Measurements from ENCODE around the gene NRG3. TPM values are rescaled to one million over a fixed set of nuclear protein-coding genes. Genes with fewer than 3 reads are reported as not detected.

The NRG3 gene
- total RNA-seq, 1 donor from 2014 or later = 0.74 TPM

- TF ChIP-seq CTCF (IDR thresholded peaks at IDR 0.05; ENCODE audit: unreplicated experiment) = no peak
- Mint-ChIP-seq H3K4me1 (peaks cover 5% of the 10 kb centered on the region), H3K27ac (no peak overlapping the region), H3K27me3 (ENCODE audit: low read depth) (no peaks in the 10 kb centered on the region), H3K36me3 (no peaks in the 10 kb centered on the region), H3K4me3 (no peak overlapping the region), H3K9me3 (peaks cover 4% of the 10 kb centered on the region)
- DNase-seq (ENCODE audit: low spot score in 2 of 2, unreplicated experiment in 2 of 2) = no peak
Observed at GRCh38 chr10:82535457-82535856, 660.5 kb downstream of the NRG3 start.

GRCh38 chr10:82536668-82537067 lies 661.7 kb downstream of the NRG3 start:
- no peaks in the 10 kb centered on the region for H3K27me3 Mint-ChIP-seq (ENCODE audit: low read depth)
- peaks cover 5% of the 10 kb centered on the region for H3K4me1 Mint-ChIP-seq
- no peaks in the 10 kb centered on the region for H3K36me3 Mint-ChIP-seq

GRCh38 chr10:82538272-82538671 lies 663.3 kb downstream of the NRG3 start:
- TF ChIP-seq CTCF (IDR thresholded peaks at IDR 0.05; ENCODE audit: unreplicated experiment) = no peak
- DNase-seq (ENCODE audit: low spot score in 2 of 2, unreplicated experiment in 2 of 2) = no peak
- Mint-ChIP-seq H3K27ac (no peak overlapping the region), H3K4me3 (no peak overlapping the region), H3K27me3 (ENCODE audit: low read depth) (no peaks in the 10 kb centered on the region), H3K9me3 (peaks cover 4% of the 10 kb centered on the region), H3K4me1 (peaks cover 5% of the 10 kb centered on the region), H3K36me3 (no peaks in the 10 kb centered on the region)

More at GRCh38 chr10:82536668-82537067, 661.7 kb downstream of the NRG3 start:
- no peak for DNase-seq (ENCODE audit: low spot score in 2 of 2, unreplicated experiment in 2 of 2)
- Mint-ChIP-seq H3K9me3 (peaks cover 4% of the 10 kb centered on the region), H3K4me3 (no peak overlapping the region), H3K27ac (no peak overlapping the region)
- TF ChIP-seq CTCF (IDR thresholded peaks at IDR 0.05; ENCODE audit: unreplicated experiment) = no peak

GRCh38 chr10:82543631-82544030 lies 668.6 kb downstream of the NRG3 start:
- H3K4me3 Mint-ChIP-seq = no peak overlapping the region
- H3K27me3 Mint-ChIP-seq (ENCODE audit: low read depth) = no peaks in the 10 kb centered on the region
- peaks cover 2% of the 10 kb centered on the region for H3K4me1 Mint-ChIP-seq
- H3K27ac Mint-ChIP-seq = no peak overlapping the region
- H3K36me3 Mint-ChIP-seq = no peaks in the 10 kb centered on the region
- TF ChIP-seq CTCF (IDR thresholded peaks at IDR 0.05; ENCODE audit: unreplicated experiment) = no peak
- H3K9me3 Mint-ChIP-seq = no peaks in the 10 kb centered on the region
- DNase-seq (ENCODE audit: low spot score in 2 of 2, unreplicated experiment in 2 of 2) = no peak

- Mint-ChIP-seq H3K4me3 (no peak overlapping the region), H3K27me3 (ENCODE audit: low read depth) (no peaks in the 10 kb centered on the region), H3K9me3 (no peaks in the 10 kb centered on the region), H3K36me3 (no peaks in the 10 kb centered on the region), H3K4me1 (no peaks in the 10 kb centered on the region), H3K27ac (no peak overlapping the region)
- DNase-seq (ENCODE audit: low spot score in 2 of 2, unreplicated experiment in 2 of 2) = no peak
- TF ChIP-seq CTCF (IDR thresholded peaks at IDR 0.05; ENCODE audit: unreplicated experiment) = no peak
Observed at GRCh38 chr10:82544377-82544776, 669.4 kb downstream of the NRG3 start.

GRCh38 chr10:82551506-82551905 lies 676.5 kb downstream of the NRG3 start:
- no peak for DNase-seq (ENCODE audit: low spot score in 2 of 2, unreplicated experiment in 2 of 2)
- Mint-ChIP-seq H3K4me1 (no peaks in the 10 kb centered on the region), H3K9me3 (no peaks in the 10 kb centered on the region), H3K27me3 (ENCODE audit: low read depth) (no peaks in the 10 kb centered on the region), H3K36me3 (no peaks in the 10 kb centered on the region), H3K4me3 (no peak overlapping the region), H3K27ac (no peak overlapping the region)
- no peak for TF ChIP-seq CTCF (IDR thresholded peaks at IDR 0.05; ENCODE audit: unreplicated experiment)

All from mesothelial cell of epicardium (in vitro differentiated cells).